Measurements from ENCODE around the gene ITGBL1. TPM values are rescaled to one million over a fixed set of nuclear protein-coding genes. Genes with fewer than 3 reads are reported as not detected.

Gene ITGBL1
- total RNA-seq, 2 donors from 2014 or later, result not detected

DNA sequence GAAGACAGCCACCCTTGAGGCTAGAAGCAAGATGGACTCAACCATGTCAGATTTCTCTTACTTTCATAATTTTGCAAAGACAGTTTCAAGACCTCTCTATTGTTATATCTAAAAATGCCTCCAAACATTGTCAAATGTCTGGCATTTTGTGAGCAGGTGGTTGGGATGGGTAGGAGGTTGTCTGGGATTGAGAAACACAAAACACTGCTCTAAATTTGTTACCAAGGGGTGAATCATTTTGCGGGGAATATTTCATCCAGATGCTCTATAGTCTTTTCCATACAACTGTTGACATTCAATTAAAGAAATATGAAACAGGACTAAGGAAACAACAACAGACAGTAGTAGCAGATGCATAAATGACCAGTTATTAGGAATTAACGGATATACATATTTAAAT lies 208.2 kb downstream of the ITGBL1 start:
- Histone ChIP-seq H3K27ac (ENCODE audit: low read depth, low read length) (no peak overlapping the region), H3K9ac (ENCODE audit: extremely low read depth, low read length, poor library complexity, severe bottlenecking) (no peak overlapping the region), H3K4me3 (ENCODE audit: low read length) (no peak overlapping the region), H3K9me3 (ENCODE audit: control insufficient read depth, low read length) (peaks cover 15% of the 10 kb centered on the region), H3K36me3 (ENCODE audit: control insufficient read depth, insufficient read depth, low read length) (no peaks in the 10 kb centered on the region), H3K27me3 (ENCODE audit: control insufficient read depth, insufficient read depth, low read length, poor library complexity, severe bottlenecking) (no peaks in the 10 kb centered on the region), H3K4me1 (ENCODE audit: control insufficient read depth, insufficient read depth, low read length) (no peaks in the 10 kb centered on the region)
- Mint-ChIP-seq H3K9me3 (peaks cover 10% of the 10 kb centered on the region), H3K27ac (no peak overlapping the region), H3K36me3 (ENCODE audit: low read depth) (no peaks in the 10 kb centered on the region), H3K4me1 (no peaks in the 10 kb centered on the region), H3K4me3 (no peak overlapping the region), H3K27me3 (ENCODE audit: insufficient read depth) (no peaks in the 10 kb centered on the region)
- 100% methylated on average over 1 of the region's 2 CpGs; no CpG with 5 or more reads in 1 of the 2 experiments for WGBS, 2 experiments (ENCODE audit: insufficient coverage in 1 of 2, insufficient read length in 1 of 2)
- TF ChIP-seq, protein P1, sequence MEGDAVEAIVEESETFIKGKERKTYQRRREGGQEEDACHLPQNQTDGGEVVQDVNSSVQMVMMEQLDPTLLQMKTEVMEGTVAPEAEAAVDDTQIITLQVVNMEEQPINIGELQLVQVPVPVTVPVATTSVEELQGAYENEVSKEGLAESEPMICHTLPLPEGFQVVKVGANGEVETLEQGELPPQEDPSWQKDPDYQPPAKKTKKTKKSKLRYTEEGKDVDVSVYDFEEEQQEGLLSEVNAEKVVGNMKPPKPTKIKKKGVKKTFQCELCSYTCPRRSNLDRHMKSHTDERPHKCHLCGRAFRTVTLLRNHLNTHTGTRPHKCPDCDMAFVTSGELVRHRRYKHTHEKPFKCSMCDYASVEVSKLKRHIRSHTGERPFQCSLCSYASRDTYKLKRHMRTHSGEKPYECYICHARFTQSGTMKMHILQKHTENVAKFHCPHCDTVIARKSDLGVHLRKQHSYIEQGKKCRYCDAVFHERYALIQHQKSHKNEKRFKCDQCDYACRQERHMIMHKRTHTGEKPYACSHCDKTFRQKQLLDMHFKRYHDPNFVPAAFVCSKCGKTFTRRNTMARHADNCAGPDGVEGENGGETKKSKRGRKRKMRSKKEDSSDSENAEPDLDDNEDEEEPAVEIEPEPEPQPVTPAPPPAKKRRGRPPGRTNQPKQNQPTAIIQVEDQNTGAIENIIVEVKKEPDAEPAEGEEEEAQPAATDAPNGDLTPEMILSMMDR (conservative IDR thresholded peaks at IDR 0.05), result no peak
- DNase-seq, result no peak

DNA sequence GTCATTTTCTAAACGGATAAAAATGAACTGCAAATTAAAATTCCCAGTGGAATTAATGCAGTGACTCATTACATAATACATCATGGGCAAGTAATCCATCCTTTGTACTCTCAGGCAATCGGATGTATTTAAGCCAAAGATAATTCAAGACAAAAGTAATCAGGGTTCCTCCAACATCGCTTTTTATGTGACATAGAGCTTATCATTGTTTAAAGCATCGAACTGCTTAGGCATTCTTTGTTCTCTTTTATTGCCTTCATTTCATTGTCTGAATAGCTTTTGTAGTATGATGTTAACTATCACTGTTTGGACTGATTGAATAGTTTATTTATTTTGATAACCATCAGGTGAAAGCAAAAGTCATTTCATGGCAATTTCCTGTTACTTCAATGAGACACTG lies 209.4 kb downstream of the ITGBL1 start:
- H3K9ac ChIP-seq (ENCODE audit: extremely low read depth, low read length, poor library complexity, severe bottlenecking), result no peak overlapping the region
- H3K27ac Mint-ChIP-seq, result no peak overlapping the region
- no peaks in the 10 kb centered on the region for H3K36me3 ChIP-seq (ENCODE audit: control insufficient read depth, insufficient read depth, low read length)
- H3K27me3 Mint-ChIP-seq (ENCODE audit: insufficient read depth), result no peaks in the 10 kb centered on the region
- no peak overlapping the region for H3K4me3 ChIP-seq (ENCODE audit: low read length)
- no peak overlapping the region for H3K27ac ChIP-seq (ENCODE audit: low read depth, low read length)
- no peaks in the 10 kb centered on the region for H3K4me1 ChIP-seq (ENCODE audit: control insufficient read depth, insufficient read depth, low read length)
- H3K36me3 Mint-ChIP-seq (ENCODE audit: low read depth), result no peaks in the 10 kb centered on the region
- TF ChIP-seq, protein P1 (conservative IDR thresholded peaks at IDR 0.05), result no peak
- no peak overlapping the region for H3K4me3 Mint-ChIP-seq
- H3K4me1 Mint-ChIP-seq, result no peaks in the 10 kb centered on the region
- WGBS, 2 experiments (ENCODE audit: insufficient coverage in 1 of 2, insufficient read length in 1 of 2), result 89 to 92% methylated on average over 4 of the region's 4 CpGs
- H3K9me3 Mint-ChIP-seq, result peaks cover 2% of the 10 kb centered on the region
- no peaks in the 10 kb centered on the region for H3K27me3 ChIP-seq (ENCODE audit: control insufficient read depth, insufficient read depth, low read length, poor library complexity, severe bottlenecking)
- peaks cover 14% of the 10 kb centered on the region for H3K9me3 ChIP-seq (ENCODE audit: control insufficient read depth, low read length)
- DNase-seq, result no peak

DNA sequence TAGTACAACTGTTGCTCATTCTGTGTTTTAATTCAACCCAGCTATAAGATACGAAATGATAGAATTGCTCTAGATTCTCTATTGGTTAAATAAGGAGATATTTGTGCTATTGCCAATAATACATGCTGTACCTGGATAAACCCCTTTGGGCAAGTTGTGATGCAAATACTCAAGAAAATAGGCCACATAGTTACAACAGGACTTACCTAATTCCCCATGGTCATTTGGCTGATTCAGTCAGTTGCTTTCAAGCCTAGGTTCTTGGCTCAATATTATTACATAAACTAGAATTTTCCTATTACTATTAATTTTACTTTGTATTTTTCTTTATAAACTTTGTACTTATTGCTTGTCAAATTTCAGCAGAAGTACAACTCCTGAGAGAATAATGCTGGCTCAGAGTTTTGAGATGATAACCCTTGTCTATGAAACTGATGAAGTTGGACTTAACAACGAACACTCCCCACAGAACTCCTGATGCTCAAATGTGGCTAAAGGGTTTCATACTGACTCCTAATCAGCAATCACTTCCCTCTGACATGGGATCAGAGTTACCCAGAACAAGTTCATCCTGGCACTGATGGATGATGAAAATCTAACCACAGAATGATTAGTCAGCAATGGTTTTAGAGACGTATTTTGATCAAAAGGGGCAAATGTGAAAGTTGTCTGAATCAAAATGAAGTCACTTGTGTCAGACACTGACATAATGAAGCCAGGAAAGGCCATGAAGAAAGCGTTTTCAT lies 221.1 kb downstream of the ITGBL1 start:
- H3K27me3 Mint-ChIP-seq (ENCODE audit: insufficient read depth), result no peaks in the 10 kb centered on the region
- H3K27ac Mint-ChIP-seq, result no peak overlapping the region
- DNase-seq, result no peak

More for the DNA sequence above, 221.1 kb downstream of the ITGBL1 start:
- no peak overlapping the region for H3K27ac ChIP-seq (ENCODE audit: low read depth, low read length)
- H3K9me3 ChIP-seq (ENCODE audit: control insufficient read depth, low read length), result peaks cover 6% of the 10 kb centered on the region
- TF ChIP-seq, protein P1 (conservative IDR thresholded peaks at IDR 0.05), result no peak
- WGBS, 2 experiments (ENCODE audit: insufficient coverage in 1 of 2, insufficient read length in 1 of 2), result 71 to 78% methylated on average over 2 to 4 of the region's 4 CpGs
- H3K36me3 Mint-ChIP-seq (ENCODE audit: low read depth), result no peaks in the 10 kb centered on the region
- H3K9ac ChIP-seq (ENCODE audit: extremely low read depth, low read length, poor library complexity, severe bottlenecking), result no peak overlapping the region
- no peak overlapping the region for H3K4me3 Mint-ChIP-seq
- H3K9me3 Mint-ChIP-seq, result peaks cover 4% of the 10 kb centered on the region
- no peaks in the 10 kb centered on the region for H3K27me3 ChIP-seq (ENCODE audit: control insufficient read depth, insufficient read depth, low read length, poor library complexity, severe bottlenecking)
- H3K36me3 ChIP-seq (ENCODE audit: control insufficient read depth, insufficient read depth, low read length), result no peaks in the 10 kb centered on the region
- H3K4me3 ChIP-seq (ENCODE audit: low read length), result no peak overlapping the region
- H3K4me1 ChIP-seq (ENCODE audit: control insufficient read depth, insufficient read depth, low read length), result no peaks in the 10 kb centered on the region
- H3K4me1 Mint-ChIP-seq, result no peaks in the 10 kb centered on the region

Data from endodermal cell (in vitro differentiated cells).